Neural cell (in vitro differentiated cells): ENCODE results near the gene PTBP2. TPM values are rescaled to one million over a fixed set of nuclear protein-coding genes. Genes with fewer than 3 reads are reported as not detected.

Experiments used
- H2AFZ ChIP-seq: fragments of 200-600, 300-800 bp; sonication (generic), shearing (Covaris generic); 2 replicates; pipeline ENCODE4 v1.6.0; 2014; ENCODE audit warnings: low read depth, mild to moderate bottlenecking, antibody characterized with exemption, low read length, moderate library complexity
- H3F3A ChIP-seq: fragments of 200-600 bp; shearing (Covaris generic); 2 replicates; pipeline ENCODE4 v1.6.1; 2016; ENCODE audit warnings: mild to moderate bottlenecking, moderate library complexity, mixed read lengths, antibody characterized with exemption, low read length; ENCODE audit not compliant: insufficient read depth, poor library complexity, severe bottlenecking
- H3K27ac ChIP-seq: fragments of 200-600, 300-800 bp; sonication (generic), shearing (Covaris generic); 2 replicates; pipeline ENCODE4 v1.5.1; 2014; ENCODE audit warnings: mild to moderate bottlenecking, low read length, moderate library complexity
- H3K27me3 ChIP-seq: fragments of 300-800, 200-600 bp; sonication (generic), shearing (Covaris generic); 2 replicates; pipeline ENCODE4 v1.6.0; 2014; ENCODE audit warnings: mild to moderate bottlenecking, low read depth, low read length, moderate library complexity; ENCODE audit not compliant: insufficient read depth
- H3K36me3 ChIP-seq: fragments of 300-800, 200-600 bp; sonication (generic), shearing (Covaris generic); 2 replicates; pipeline ENCODE4 v1.5.1; 2014; ENCODE audit warnings: mild to moderate bottlenecking, antibody characterized with exemption, low read length, moderate library complexity; ENCODE audit not compliant: insufficient read depth
- H3K4me2 ChIP-seq: fragments of 300-800, 200-600 bp; sonication (generic), shearing (Covaris generic); 2 replicates; pipeline ENCODE4 v1.6.0; 2014; ENCODE audit warnings: mild to moderate bottlenecking, low read length
- H3K4me3 ChIP-seq: fragments of 300-800, 200-600 bp; sonication (generic), shearing (Covaris generic); 2 replicates; pipeline ENCODE4 v1.5.1; 2014; ENCODE audit warnings: mild to moderate bottlenecking, low read length, moderate library complexity
- H3K79me2 ChIP-seq: fragments of 200-600 bp; shearing (Covaris generic); replicated peaks from 2 replicates; pipeline ENCODE4 v1.6.0; 2014; ENCODE audit warnings: mild to moderate bottlenecking, low read length, moderate library complexity; ENCODE audit not compliant: insufficient read depth
- H3K9ac ChIP-seq: fragments of 300-800, 200-600 bp; sonication (generic), shearing (Covaris generic); 2 replicates; pipeline ENCODE4 v1.6.1; 2016; ENCODE audit warnings: mild to moderate bottlenecking, low read length, mixed read lengths
- H3K9me2 ChIP-seq: fragments of 200-600 bp; shearing (Covaris generic); 2 replicates; pipeline ENCODE4 v1.6.1; 2016; ENCODE audit warnings: mild to moderate bottlenecking, low read length, mixed read lengths; ENCODE audit not compliant: insufficient read depth
- H3K9me3 ChIP-seq: fragments of 200-600, 300-800 bp; sonication (generic), shearing (Covaris generic); 2 replicates; pipeline ENCODE4 v1.6.1; 2016; ENCODE audit warnings: mild to moderate bottlenecking, mixed run types, low read length, moderate library complexity, mixed read lengths
- H4K20me1 ChIP-seq: fragments of 200-600 bp; shearing (Covaris generic); 2 replicates; pipeline ENCODE4 v1.6.1; 2016; ENCODE audit warnings: mild to moderate bottlenecking, mixed run types; ENCODE audit not compliant: insufficient read depth
- CTCF ChIP-seq: fragments of 450-650 bp; IDR thresholded peaks from 2 replicates; pipeline ENCODE4 v1.5.1; 2014; ENCODE audit warnings: antibody characterized with exemption, mild to moderate bottlenecking, moderate library complexity; ENCODE audit not compliant: poor library complexity, severe bottlenecking
- EP300 ChIP-seq: fragments of 450-650 bp; conservative IDR thresholded peaks from 2 replicates; pipeline ENCODE4 v1.6.1; 2014; ENCODE audit warnings: antibody characterized with exemption, mild to moderate bottlenecking, moderate library complexity; ENCODE audit not compliant: poor library complexity, severe bottlenecking
- EZH2 ChIP-seq: fragments of 200-600, 300-800 bp; shearing (Covaris generic), sonication (generic); IDR thresholded peaks from 2 replicates; pipeline ENCODE4 v1.6.1; 2014; ENCODE audit warnings: antibody characterized with exemption, low read length, borderline replicate concordance, mild to moderate bottlenecking; ENCODE audit not compliant: insufficient read depth, poor library complexity, severe bottlenecking
- MXI1 ChIP-seq: fragments of 450-650 bp; conservative IDR thresholded peaks from 2 replicates; pipeline ENCODE4 v1.6.1; 2014; ENCODE audit warnings: antibody characterized with exemption, mild to moderate bottlenecking; ENCODE audit not compliant: poor library complexity, severe bottlenecking
- POLR2AphosphoS5 ChIP-seq: IDR thresholded peaks from 2 replicates; pipeline ENCODE4 v1.6.1; 2012
- RAD21 ChIP-seq: fragments of 450-650 bp; conservative IDR thresholded peaks from 2 replicates; pipeline ENCODE4 v1.6.1; 2014; ENCODE audit warnings: antibody characterized with exemption, mild to moderate bottlenecking, moderate library complexity
- REST ChIP-seq: IDR thresholded peaks from 2 replicates; pipeline ENCODE4 v1.6.1; 2012; ENCODE audit warnings: borderline replicate concordance
- SMC3 ChIP-seq: fragments of 450-650 bp; conservative IDR thresholded peaks from 2 replicates; pipeline ENCODE4 v1.6.1; 2014; ENCODE audit warnings: antibody characterized with exemption, mild to moderate bottlenecking, moderate library complexity; ENCODE audit not compliant: poor library complexity
- TAF1 ChIP-seq: IDR thresholded peaks from 2 replicates; pipeline ENCODE4 v1.6.1; 2012; ENCODE audit warnings: low read depth
- polyA plus RNA-seq: library from polyadenylated mRNA; depleted of rRNA; stranded (reverse); fragments of >200 nt; gene quantifications from 2 replicates; pipeline ENCODE4 v1.2.3, GENCODE V29; 2014

Gene PTBP2
- polyA plus RNA-seq, 1 donor from 2014 or later = 319 TPM

- Histone ChIP-seq H3K9me3 (no peaks in the 10 kb centered on the region), H3K27me3 (no peaks in the 10 kb centered on the region), H3K9ac (no peak overlapping the region), H3K36me3 (no peaks in the 10 kb centered on the region), H3K79me2 (no peaks in the 10 kb centered on the region), H3K4me3 (no peak overlapping the region), H3K27ac (no peak overlapping the region), H3F3A (no peaks in the 10 kb centered on the region), H3K9me2 (no peaks in the 10 kb centered on the region), H4K20me1 (no peaks in the 10 kb centered on the region), H3K4me2 (no peak overlapping the region), H2AFZ (no peak overlapping the region)
- TF ChIP-seq POLR2AphosphoS5 = no peak
Measured at GRCh38 chr1:96713649-96714048, 7.9 kb upstream of the PTBP2 start.

DNA sequence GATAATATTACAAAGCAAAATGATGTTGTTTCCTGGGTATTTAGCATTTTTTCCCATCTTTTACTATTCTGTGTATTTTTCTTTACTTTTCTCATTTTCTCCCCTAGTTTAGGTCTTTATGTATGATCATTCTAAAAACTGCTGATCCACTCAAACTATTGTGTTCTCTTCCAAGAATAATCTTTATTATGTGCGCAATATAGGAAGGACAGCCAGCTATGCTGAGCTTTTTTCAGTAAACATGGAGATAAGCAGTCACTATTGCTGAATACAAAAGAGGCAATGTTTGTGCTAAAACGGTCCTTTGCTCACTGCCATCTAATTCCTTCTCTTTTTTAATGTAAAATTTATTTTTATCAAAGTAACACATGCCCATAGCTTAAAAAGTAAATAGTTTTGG lies 6.7 kb upstream of the PTBP2 start:
- Histone ChIP-seq H3K4me2 (no peak overlapping the region), H3F3A (no peaks in the 10 kb centered on the region), H3K79me2 (no peaks in the 10 kb centered on the region), H3K4me3 (no peak overlapping the region), H3K9ac (no peak overlapping the region), H3K27ac (no peak overlapping the region), H4K20me1 (no peaks in the 10 kb centered on the region), H3K9me3 (no peaks in the 10 kb centered on the region), H3K9me2 (no peaks in the 10 kb centered on the region), H3K36me3 (no peaks in the 10 kb centered on the region), H3K27me3 (no peaks in the 10 kb centered on the region), H2AFZ (no peak overlapping the region)
- TF ChIP-seq MXI1 (no peak), POLR2AphosphoS5 (no peak), EZH2 (no peak), CTCF (no peak)

DNA sequence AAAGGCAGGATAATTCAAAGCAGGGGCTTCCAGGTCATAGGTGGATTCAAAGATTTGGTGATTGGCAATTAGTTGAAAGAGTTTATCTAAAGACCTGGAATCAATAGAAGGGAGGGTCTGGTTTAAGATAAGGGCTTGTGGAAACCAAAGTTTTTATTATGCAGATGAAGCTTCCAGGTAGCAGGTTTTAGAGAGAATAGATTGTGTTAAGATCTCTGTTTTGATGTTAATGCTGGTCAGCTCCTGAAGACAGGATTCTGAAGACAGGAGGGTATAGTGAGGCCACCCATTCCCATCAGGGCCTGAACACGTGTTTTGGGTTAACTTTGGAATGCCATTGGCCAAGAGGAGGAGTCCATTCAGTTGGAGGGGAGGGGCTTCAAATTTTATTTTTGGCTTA lies 6.1 kb upstream of the PTBP2 start:
- TF ChIP-seq TAF1 = no peak
- no peak for TF ChIP-seq MXI1
- TF ChIP-seq SMC3 = no peak
- no peak for TF ChIP-seq REST
- TF ChIP-seq EP300 = no peak
- TF ChIP-seq RAD21 = no peak
- no peak for TF ChIP-seq POLR2AphosphoS5
- no peak for TF ChIP-seq CTCF
- TF ChIP-seq EZH2 = no peak
- H3K9ac ChIP-seq = no peak overlapping the region
- no peaks in the 10 kb centered on the region for H3K36me3 ChIP-seq
- H3K27ac ChIP-seq = no peak overlapping the region
- H3K9me2 ChIP-seq = no peaks in the 10 kb centered on the region
- no peaks in the 10 kb centered on the region for H3F3A ChIP-seq
- no peak overlapping the region for H2AFZ ChIP-seq
- no peak overlapping the region for H3K4me3 ChIP-seq
- no peaks in the 10 kb centered on the region for H3K79me2 ChIP-seq
- H3K27me3 ChIP-seq = no peaks in the 10 kb centered on the region
- H4K20me1 ChIP-seq = no peaks in the 10 kb centered on the region
- no peak overlapping the region for H3K4me2 ChIP-seq
- H3K9me3 ChIP-seq = no peaks in the 10 kb centered on the region
